D721Med (cell line): ENCODE results near the gene LIMD2.

Experiments
- DNase-seq: peaks from one replicate; pipeline ENCODE4 v3.0.0; 2011; ENCODE audit warnings: low spot score; ENCODE audit not compliant: insufficient read length
- FAIRE-seq: peaks from 2 replicates; lab custom pipeline; 2011; peaks lifted over from hg19 to GRCh38; lab: Jason Lieb, UNC
- TF ChIP-seq, protein P1 (sequence below): IDR thresholded peaks from 2 replicates; pipeline ENCODE4 v1.5.1; 2012; ENCODE audit warnings: mild to moderate bottlenecking, control low read depth; ENCODE audit not compliant: insufficient read depth; ENCODE audit errors: missing control alignments

The LIMD2 gene

GRCh38 chr17:63686138-63686685 lies 13.7 kb downstream of the LIMD2 start:
- FAIRE-seq (no peak), DNase-seq (no peak)
- TF ChIP-seq, protein P1, sequence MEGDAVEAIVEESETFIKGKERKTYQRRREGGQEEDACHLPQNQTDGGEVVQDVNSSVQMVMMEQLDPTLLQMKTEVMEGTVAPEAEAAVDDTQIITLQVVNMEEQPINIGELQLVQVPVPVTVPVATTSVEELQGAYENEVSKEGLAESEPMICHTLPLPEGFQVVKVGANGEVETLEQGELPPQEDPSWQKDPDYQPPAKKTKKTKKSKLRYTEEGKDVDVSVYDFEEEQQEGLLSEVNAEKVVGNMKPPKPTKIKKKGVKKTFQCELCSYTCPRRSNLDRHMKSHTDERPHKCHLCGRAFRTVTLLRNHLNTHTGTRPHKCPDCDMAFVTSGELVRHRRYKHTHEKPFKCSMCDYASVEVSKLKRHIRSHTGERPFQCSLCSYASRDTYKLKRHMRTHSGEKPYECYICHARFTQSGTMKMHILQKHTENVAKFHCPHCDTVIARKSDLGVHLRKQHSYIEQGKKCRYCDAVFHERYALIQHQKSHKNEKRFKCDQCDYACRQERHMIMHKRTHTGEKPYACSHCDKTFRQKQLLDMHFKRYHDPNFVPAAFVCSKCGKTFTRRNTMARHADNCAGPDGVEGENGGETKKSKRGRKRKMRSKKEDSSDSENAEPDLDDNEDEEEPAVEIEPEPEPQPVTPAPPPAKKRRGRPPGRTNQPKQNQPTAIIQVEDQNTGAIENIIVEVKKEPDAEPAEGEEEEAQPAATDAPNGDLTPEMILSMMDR = no peak

GRCh38 chr17:63685578-63685977 lies 14.3 kb downstream of the LIMD2 start:
- DNase-seq (no peak), FAIRE-seq (no peak)
- TF ChIP-seq, protein P1 = no peak

DNA sequence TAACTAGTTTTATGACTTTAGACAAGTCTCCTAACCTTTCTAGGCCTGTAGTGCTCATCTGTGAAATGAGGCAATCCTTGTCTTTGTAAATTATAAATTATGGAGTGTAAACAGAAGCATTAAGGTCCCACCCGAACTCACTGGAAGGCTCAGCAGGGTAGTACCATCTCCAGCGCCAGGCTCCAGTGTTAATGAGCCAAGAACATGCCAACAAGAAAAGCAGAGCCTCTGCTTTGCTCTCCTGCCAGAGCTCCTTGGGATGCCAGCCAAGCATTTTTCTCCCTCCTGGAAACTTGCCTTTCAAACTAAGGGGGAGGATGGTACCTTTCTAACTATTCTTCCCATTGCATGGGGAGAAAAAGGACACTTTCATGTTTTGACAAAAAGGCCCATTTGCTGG lies 14.9 kb downstream of the LIMD2 start:
- TF ChIP-seq, protein P1 = no peak
- FAIRE-seq = no peak
- DNase-seq = no peak

DNA sequence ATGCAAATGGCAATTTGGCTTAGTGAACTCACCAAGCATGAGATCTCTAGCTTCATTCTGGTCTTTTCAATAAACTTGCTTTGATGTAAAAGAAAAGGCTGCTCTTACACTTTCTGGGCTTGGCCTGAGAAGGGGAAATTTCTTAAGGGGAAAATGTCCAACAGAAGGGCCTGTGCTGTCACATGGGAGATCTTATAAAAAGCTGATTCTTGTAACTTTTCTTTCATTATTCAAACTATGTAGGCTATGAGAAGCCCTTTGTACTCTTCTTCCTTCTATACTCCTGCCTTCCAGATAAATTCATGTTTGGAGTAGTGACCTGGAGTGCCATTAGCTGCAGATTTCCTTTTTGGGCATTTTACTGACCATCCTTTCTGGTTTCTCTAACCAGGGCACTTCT lies 16.9 kb downstream of the LIMD2 start:
- DNase-seq (no peak), FAIRE-seq (no peak)
- TF ChIP-seq, protein P1 = no peak

GRCh38 chr17:63682441-63682840 lies 17.5 kb downstream of the LIMD2 start:
- FAIRE-seq (no peak), DNase-seq (no peak)
- TF ChIP-seq, protein P1 = no peak

- DNase-seq = no peak
- TF ChIP-seq, protein P1 = no peak
- no peak for FAIRE-seq
Measured at GRCh38 chr17:63681530-63681929, 18.4 kb downstream of the LIMD2 start.

- no peak for DNase-seq
- FAIRE-seq = no peak
- TF ChIP-seq, protein P1 = no peak
Measured at GRCh38 chr17:63680700-63681099, 19.2 kb downstream of the LIMD2 start.
